GM18505 (cell line): ENCODE data around the gene ATP9B.
A peak's percentile ranks its signal among the peaks of the same experiment; 100 is the strongest.

Source experiments
- ATAC-seq: cut with Tn5 transposase; IDR thresholded peaks from one replicate; pipeline ENCODE4 v1.9.1; 2021; ENCODE audit not compliant: unreplicated experiment
- POLR2A ChIP-seq: IDR thresholded peaks from 4 replicates; pipeline ENCODE4 v1.6.1; 2011; ENCODE audit warnings: borderline replicate concordance; ENCODE audit not compliant: insufficient read depth, insufficient read length; ENCODE audit errors: extremely low read depth

ATP9B gene

DNA sequence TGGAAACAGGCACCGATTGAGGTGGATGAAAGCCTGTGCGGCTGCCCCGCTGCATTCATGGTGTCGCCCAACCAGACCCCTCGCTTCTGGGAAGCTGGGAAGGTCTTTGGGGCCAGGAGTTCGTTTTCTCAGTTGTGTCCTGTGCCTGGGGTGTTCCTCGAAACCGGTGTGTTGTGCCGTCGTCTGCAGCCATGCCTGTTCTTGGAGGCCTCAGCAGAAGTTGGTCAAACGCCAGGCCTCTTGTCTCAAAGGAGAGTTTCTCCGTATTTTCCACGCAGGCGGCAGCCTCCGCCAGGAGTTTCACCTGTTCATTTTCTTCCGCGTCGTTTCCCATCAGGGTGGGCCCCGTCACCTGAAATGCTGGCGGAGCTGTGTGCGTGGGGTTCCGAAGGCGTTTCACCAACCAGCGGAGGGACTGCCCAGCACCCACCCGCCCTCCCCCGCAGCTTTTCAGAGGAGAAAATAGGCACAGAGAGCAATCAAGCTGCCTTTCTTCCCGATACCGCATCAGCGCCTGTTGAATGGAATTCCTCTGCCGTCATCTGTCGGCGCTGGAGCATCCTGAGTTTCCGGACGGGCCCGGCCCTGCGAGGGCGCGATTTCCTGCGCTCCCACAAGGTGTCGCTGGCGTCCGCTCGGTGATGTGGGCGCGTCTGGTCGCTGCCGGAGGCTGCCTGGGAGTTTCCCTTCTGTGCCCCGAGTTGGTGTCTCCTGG is 309.5 kb downstream of the ATP9B start:
- ATAC-seq, result peak; percentile 61
- no peak for TF ChIP-seq POLR2A

DNA sequence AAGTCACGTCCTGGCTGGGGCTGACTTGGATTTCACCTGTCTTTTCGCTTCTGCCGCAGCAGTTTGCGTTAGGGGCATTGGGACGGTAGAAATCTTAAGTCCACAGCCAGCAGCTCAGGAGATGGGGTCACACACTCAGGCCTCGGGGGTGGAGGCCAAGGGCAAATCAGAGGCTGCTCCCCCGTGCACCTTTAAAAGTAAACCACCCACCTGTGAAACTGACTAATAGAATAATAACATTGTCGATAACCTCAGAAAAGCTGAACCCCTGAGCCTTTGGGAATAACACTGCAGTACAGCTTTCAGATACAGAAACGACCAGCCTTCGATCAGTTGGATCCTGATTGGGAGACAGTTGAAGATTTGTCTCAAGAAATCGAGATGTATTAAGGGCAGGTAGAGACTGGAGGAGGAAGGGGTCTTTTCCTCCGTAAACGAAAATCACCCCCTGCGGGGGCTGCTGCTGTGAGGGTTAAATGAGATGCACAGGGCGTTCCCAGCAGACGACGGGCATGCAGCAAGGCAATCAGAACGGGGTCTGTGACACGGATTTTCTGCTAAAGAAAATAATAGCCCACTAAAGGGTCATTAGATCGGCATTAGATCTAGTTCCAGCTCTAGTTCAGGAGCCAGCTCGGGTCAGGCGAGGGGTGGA is 310.2 kb downstream of the ATP9B start:
- no peak for TF ChIP-seq POLR2A
- ATAC-seq, result no peak

DNA sequence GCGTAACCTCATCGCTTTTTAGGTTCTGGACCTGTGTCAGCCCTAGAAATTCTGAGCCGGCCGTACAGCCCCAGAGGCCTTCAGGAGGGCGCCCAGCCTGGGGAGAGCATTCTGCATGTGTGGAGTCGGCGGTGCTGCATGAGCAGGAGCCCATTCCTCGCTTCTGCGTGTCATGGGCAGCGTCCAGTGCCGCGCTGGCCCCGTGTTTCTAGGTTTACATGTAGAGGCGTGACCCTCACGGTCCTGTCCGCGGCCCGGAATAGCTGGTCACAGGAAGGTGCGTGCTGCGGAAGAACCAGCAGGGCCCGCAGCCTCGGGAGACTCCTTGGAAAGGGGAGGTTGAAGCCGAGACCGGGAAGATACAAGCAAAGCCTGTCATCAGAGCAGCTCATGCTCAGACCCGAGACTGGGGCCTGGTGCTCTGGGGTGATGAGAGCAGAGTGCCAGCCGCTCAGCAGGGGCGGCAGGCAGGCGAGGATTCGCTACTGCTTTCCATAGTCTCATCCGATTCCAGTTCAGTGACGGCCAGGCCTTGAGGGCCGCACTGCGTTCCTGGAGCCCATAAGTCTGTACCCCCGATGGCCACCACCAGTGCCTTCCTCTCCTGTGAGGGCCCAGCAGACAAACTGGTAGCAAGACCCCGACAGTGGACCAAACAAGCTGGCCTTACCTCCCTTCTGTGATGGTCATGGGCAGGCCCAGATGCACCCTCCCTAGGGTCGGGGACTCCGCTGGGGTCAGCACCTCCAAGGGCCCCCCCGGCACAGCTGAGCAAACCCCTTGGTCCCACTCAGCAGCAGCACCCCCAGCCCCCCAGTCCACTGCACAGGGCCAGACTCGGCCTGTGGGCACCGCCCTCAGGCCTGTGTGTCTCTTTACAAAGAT is 311.0 kb downstream of the ATP9B start:
- no peak for ATAC-seq
- no peak for TF ChIP-seq POLR2A

- peak; percentile 37 for ATAC-seq
- no peak for TF ChIP-seq POLR2A
Measured at GRCh38 chr18:79380816-79381806, 311.9 kb downstream of the ATP9B start.

GRCh38 chr18:79381811-79382311 is 312.7 kb downstream of the ATP9B start:
- no peak for ATAC-seq
- no peak for TF ChIP-seq POLR2A

- no peak for TF ChIP-seq POLR2A
- ATAC-seq, result no peak
Measured at GRCh38 chr18:79382681-79383387, 313.6 kb downstream of the ATP9B start.

DNA sequence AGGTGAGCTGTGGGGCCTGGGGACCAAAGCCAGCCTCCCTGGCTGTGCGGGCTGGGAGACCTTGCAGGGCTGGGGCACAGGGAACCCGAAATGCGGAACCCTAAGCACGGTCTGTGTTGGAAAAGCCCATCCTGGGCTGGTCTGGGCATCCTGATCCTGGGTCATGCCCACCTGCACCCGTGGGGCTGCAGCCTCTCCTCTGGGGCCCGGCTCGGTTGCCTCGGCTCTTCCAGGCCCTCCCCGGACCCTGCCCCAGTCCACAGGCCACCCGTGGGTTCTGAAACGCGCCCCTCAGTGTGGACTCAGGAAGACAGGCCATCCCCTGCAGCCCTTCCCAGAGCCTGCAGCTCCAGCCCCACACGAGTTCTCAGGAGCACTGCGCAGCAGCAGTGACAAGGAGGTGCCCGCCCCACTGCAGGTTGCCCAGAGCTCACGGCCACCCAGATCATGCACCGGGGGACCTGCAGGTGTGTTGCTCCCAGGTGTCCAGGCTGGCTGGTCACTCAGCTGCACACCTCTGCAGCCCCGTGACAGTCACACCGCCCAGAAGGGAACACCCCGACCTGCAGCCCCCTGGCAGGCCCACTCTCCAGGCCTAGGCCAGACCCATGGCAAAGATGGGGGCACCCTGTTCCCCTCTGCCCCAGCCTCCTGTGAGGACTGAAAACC is 314.3 kb downstream of the ATP9B start:
- no peak for TF ChIP-seq POLR2A
- ATAC-seq, result no peak

- ATAC-seq, result no peak
- TF ChIP-seq POLR2A, result no peak
Measured at GRCh38 chr18:79384151-79384807, 315.1 kb downstream of the ATP9B start.

GRCh38 chr18:79384834-79385233 is 315.6 kb downstream of the ATP9B start:
- no peak for ATAC-seq
- no peak for TF ChIP-seq POLR2A

- no peak for TF ChIP-seq POLR2A
- no peak for ATAC-seq
Measured at GRCh38 chr18:79385326-79385707, 316.1 kb downstream of the ATP9B start.
